Epithelial cell of umbilical artery (primary cell): ENCODE results near the gene DPH2. TPM values are rescaled to one million over a fixed set of nuclear protein-coding genes. Genes with fewer than 3 reads are reported as not detected.

Experiments
- total RNA-seq: library from RNA; depleted of rRNA; stranded (reverse); fragments of >200 nt; gene quantifications from 2 replicates; pipeline ENCODE4 v1.2.3, GENCODE V29; 2014

The DPH2 gene, protein sequence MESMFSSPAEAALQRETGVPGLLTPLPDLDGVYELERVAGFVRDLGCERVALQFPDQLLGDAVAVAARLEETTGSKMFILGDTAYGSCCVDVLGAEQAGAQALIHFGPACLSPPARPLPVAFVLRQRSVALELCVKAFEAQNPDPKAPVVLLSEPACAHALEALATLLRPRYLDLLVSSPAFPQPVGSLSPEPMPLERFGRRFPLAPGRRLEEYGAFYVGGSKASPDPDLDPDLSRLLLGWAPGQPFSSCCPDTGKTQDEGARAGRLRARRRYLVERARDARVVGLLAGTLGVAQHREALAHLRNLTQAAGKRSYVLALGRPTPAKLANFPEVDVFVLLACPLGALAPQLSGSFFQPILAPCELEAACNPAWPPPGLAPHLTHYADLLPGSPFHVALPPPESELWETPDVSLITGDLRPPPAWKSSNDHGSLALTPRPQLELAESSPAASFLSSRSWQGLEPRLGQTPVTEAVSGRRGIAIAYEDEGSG
- 19.2 and 23.4 TPM in 2 replicates for total RNA-seq

DNA sequence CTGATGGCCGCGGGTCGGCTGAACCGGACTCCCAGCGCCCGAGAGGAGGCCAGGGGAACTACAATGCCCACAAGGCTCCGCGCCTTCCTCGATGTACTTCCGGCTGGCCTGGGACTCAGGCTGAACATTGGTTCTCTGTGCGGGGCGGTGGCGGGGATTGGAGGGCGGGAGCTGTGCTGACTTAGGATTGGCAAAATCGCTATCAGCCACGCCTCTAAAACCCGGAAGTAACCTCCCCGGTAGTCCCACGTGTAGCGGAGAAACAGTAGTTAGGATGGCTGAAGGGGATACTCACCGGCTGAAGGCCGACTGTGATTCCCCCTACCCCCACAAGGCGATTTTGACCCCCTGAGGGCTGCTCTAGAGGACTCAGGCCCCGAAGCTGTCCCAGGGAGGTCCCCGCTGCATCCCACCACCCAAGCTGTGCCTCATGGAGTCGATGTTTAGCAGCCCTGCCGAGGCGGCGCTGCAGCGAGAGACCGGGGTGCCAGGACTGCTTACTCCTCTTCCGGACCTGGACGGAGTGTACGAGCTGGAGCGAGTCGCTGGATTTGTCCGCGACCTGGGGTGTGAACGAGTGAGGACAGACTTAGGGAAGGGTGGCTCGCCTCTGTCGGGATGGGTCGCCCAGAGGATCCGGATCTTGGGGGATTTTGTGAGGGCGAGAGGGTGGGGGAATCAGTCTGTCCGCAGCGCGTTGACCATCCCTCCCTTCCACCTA lies at the start of gene DPH2:
TSS of gene DPH2 (plus strand) at position 265 of the 721 bp plus-strand sequence. CDS start at position 431, 166 bp downstream.

DNA sequence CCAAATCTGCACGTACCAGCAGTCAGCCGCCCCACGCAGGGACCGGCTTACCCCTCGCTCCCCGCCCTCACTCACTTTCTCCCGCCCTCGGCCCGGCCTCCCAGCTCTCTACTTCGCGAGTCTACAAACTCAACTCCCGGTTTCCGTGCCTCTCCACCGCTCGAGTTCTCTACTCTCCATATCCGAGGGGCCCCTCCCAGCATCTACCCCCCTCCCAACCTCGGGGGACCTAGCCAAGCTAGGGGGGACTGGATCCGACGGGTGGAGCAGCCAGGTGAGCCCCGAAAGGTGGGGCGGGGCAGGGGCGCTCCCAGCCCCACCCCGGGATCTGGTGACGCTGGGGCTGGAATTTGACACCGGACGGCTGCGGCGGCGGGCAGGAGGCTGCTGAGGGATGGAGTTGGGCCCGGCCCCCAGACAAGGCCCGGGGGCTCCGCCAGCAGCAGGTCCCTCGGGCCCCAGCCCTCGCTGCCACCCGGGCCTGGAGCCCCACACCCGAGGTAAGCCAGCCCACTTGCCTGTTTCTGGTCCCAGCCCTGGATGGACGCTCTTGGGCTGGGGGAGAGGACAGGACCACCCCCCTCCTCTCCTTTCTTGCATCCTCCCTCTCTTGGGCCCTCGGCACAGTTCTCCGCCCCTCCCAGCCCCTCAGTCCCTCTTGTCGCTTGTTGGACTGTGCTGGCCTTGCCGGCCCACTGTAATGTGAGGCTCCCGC lies 36.3 kb upstream of the DPH2 start, which contains the start of gene ARTN:
TSS of gene ARTN (plus strand) at position 416 of the 715 bp plus-strand sequence. CDS start 1,856 bp downstream, outside the sequence.

DNA sequence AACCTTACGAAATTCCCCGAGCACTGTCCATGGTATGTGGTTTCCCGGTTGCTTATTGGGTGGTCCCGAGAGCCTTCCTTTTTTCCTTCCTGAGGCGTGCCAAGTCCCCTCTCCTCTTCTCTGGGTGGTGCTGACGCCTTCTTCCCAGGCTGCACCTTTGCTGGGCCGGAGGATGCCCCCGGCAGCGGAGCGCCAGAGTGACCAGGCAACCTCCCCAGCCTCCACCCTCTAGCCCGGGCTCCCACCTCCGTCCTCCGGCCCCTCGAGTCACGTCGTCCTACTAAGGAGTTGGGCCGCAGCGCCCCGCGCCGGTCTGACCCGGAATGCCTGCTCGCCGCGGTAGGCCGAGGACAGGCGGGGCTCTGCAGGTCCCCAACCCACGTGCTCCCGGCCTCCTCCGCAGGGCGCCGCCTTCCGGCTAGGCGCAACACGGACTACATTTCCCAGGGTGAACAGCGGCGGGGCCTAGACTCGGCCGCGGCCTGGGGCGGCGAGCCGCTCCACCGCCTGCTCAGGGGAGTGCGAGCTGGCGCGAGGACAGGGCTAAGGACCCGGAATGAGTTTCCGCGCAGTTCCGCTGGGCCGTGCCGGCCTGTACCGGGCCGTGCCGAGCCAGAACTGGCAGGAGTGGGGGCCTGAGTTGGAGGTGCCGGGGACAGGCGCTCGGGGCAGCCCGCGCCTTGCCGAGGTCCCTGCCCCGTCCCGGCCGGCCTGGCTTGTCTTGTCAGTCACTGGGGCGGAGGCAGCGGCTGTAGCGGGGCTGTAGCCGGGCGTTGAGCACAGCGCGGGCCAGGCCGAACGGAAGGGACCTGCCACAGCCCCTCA lies 23.4 kb upstream of the DPH2 start, which contains the start of gene IPO13:
TSS of gene IPO13 (plus strand) at position 715 of the 825 bp plus-strand sequence. CDS start 651 bp downstream, outside the sequence.

DNA sequence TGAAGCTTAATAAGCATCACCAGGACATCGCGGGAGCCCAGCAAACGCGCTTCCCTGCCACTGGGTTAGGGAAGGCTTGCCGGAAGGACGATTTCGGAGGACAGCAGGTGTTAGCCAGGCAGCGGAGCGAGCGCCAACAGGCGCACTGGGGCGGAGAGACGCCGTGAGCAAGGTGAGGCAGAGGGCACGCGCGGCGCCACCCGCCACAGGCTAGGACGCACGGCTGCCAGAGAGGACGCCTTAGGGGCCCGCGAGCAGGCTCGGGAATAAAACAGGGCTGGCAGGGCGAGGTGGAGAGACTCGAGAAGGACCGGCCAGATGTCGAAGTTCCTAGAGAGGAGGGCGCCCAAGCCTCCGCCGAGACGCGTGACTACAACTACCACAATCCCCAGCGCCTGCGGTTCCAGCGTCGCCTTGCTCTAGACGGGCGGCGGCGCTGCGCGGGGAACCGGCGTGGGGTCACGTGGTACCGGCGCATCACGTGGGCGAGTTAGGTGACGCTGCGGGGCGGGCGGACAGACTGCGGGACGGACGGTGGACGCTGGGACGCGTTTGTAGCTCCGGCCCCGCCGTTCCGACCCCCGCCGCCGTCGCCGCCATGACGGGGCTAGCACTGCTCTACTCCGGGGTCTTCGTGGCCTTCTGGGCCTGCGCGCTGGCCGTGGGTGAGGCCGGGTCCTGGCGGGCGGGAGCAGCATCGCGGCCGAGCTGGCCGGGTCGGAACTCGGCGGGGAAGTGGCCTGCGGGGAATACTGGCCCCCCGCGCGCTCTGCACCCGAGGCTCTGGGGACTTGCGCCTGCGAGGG lies 4.8 kb downstream of the DPH2 start, which contains the start of gene ATP6V0B:
TSS of gene ATP6V0B (plus strand) at position 518 of the 806 bp plus-strand sequence. CDS start at position 599, 81 bp downstream.

DNA sequence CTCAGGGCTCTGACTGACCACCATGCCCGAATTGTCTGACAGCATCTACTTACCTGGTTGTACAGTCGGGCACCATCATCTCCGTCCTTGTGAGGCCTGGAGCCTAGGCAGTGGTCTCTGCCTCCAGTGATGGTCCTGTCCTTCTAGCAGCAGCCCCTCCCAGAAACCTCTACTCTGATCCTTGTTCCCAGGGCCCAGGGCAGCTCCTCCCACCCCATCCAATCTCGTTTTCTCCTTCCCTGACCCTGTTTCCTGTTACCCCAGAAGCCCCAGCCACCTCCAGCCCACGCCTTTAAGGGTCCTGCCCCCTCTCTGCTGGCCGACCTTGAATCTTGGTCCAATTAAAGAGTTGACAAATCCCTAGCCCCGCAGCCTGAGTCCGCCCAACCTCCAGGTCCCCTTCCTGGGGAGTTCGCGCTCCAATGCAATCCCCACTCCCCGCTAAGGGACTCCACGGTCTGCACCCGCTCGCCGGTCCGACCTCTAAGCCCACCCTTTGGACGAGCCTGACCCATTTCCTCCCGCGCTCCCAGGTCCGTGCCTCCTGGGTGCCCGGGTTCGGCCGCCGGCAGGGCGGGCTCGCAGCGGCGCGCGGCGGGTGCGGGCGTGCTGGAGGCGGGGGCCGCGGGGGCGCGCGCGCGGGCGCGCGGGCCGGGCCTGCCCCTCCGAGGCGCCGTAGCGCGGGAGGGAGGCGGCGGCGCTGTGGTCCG lies 8.9 kb downstream of the DPH2 start, which contains the start of gene B4GALT2:
TSS of gene B4GALT2 (plus strand) at position 660 of the 710 bp plus-strand sequence. CDS start 1,951 bp downstream, outside the sequence.

DNA sequence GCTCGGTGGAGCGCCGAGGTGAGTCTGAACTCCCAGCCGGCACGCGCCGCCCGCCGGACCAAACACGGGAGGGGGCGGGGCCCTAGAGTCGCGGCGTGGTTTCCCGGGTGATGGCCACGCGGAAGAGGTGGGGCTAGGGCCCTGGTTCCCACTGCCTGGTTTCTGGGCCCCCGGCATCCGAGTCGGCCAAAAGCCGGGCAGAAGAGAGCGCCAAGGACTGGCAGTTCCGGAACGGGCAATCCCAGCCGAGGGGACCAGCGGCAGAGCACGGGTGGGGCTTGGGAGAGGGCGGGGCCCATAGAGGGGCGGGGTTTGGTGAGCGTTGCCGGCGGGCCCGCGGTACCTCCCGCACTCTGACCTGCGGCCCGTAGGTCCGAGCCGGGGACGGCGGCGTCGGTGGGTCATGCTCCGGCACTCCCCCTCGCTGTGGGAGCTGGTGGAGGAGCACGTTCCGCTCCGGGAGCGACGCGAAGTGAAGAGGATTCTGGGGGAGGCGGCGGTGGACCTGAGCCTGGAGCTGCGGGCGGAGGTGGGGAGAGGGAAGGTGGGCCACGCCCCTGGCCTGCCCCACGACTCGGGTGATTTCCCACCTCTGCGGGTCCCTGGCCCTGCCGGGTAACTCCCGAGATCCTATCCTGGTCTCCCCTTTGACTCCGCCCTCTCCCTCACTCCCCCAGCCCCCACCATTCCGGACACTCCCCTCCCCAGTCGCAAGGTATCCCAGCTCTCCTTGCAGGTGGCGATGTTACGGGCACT lies 21.8 kb downstream of the DPH2 start, which contains the start of gene CCDC24:
TSS of gene CCDC24 (plus strand) at position 124 of the 756 bp plus-strand sequence. CDS start at position 404, 280 bp downstream.

Other genes starting within 250 kb of the DPH2 start
- 0.15 and 0.32 TPM in 2 replicates for gene ARTN, start 36.2 kb upstream of the DPH2 start, total RNA-seq
- 9.7 and 18.2 TPM in 2 replicates for gene IPO13, start 23.1 kb upstream of the DPH2 start, total RNA-seq
- gene ATP6V0B, start 5.0 kb downstream of the DPH2 start, total RNA-seq = 124 and 137 TPM in 2 replicates
- gene B4GALT2, start 9.2 kb downstream of the DPH2 start, total RNA-seq = 50.6 and 85.8 TPM in 2 replicates
- gene CCDC24, start 21.6 kb downstream of the DPH2 start, total RNA-seq = 1.9 and 2.6 TPM in 2 replicates
- 0.32 and 1.8 TPM in 2 replicates for gene SLC6A9, start 61.5 kb downstream of the DPH2 start, total RNA-seq
- not detected in 2 replicates for gene KLF17, start 148.8 kb downstream of the DPH2 start, total RNA-seq
- gene KLF18, start 171.6 kb downstream of the DPH2 start, total RNA-seq = not detected in 2 replicates
- 17.8 and 18.5 TPM in 2 replicates for gene DMAP1, start 243.5 kb downstream of the DPH2 start, total RNA-seq